NCI-H2081 (cell line): ENCODE results near the gene DNA2.
"Not testable (repeated sequence)": the region's sequence is repeated elsewhere in the genome, so short reads cannot be mapped to it uniquely, and the experiment has no call there.

Experiments used
- DNase-seq, 2 experiments: peaks; one replicate each; lab custom pipeline; 2025; lab: John Stamatoyannopoulos, UW

Gene DNA2

DNA sequence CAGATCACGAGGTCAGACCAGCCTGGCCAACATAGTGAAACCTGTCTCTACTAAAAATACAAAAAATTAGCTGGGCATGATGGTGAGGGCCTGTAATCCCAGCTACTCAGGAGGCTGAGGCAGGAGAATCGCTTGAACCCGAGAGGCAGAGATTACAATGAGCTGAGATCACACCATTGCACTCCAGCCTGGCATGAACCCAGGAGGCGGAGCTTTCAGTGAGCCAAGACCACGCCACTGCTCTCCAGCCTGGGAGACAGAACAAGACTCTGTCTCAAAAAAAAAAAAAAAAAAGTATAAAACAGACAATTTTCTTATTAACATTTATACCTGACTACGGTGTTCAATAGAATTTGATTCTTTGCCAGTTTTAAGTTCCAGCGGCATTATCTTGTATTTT lies 22.1 kb downstream of the DNA2 start:
- DNase-seq, result not testable (repeated sequence)

DNA sequence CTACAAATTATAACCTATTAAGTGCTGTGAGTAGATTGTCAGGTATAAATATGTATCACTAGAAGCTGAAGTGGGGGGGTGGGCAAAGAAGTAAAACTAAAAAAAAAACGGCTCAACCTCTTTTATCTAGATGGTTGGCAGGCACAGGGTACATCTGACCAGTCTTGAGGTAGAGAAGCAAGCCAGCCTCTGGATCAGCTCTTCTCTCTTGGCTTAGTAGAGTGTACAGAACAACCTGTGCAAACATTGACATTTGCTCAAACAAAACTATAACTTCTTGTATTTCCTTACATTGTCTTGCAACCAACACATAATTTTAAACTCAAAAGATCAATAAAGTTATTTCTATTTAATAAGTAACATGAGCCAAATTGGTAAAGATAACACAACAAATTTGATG lies 25.6 kb downstream of the DNA2 start:
- no peak for DNase-seq

DNA sequence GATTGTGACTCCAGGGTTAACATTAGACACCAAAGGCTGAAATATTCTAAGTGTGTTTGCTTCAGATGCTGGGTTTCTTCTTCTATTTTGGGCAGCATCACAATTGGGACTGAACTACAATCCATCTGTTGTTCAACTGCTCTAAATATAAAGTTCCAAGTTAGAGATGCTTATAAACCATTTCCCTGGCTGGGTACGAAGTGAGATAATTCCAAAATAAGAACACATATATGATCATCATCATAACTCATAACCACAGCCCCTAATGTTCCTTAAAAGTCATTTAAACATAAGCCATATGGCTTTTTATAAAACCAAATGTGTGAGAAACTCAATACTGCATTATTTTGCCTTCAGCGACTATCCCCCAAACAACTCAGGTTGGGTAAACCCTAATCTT lies 28.8 kb downstream of the DNA2 start:
- no peak for DNase-seq

DNA sequence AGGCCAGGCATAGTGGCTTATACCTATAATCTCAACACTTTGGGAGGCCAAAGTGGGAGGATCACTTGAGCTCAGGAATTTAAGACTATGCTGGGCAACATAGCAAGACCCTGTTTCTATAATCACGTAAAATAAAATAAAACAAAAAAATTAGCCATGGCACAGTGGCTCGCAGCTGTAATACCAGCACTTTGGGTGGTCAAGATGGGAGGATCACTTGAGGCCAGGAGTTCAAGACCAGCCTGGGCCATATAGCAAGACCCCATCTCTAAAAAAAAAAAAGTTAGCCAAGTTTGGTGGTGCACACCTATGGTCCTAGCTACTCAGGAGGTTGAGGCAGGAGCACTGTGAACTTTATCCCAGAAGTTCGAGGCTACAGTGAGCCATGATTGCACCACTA lies 30.9 kb downstream of the DNA2 start:
- no peak for DNase-seq

DNA sequence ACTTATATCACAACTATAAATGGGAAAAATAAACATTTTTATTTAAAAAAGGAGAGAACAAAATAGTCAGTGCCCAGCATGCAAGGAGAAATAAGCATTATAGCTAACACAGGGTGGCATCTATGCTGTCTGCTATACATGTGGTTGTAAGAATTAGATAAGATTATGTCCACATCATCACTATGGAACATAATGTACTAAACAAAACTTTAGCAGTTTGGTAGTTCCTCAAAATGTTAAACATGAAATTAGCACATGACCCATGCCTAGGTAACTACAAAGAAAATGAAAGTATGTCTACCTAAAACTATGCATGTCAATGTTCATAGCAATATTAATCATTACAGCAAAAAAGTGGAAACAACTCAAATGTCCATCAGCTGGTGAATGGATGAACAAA lies 36.0 kb downstream of the DNA2 start:
- DNase-seq, result no peak

DNA sequence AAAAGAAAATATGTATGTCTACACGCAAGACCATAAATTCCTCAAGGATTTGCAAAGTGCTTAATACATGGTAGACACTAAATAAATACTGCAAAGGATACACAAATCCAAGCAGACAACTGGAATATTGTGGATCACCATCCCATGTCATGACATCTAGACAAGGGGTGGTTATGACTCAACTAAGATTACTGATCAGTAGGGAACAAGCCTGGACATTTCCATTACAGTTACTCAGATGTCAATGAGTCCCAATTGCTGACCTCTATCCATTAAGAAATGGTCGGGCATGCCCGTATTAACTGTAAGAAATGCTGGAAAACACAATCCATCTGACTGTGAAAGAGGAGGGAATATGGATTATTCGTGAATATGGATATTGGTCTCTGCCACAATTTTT lies 37.1 kb downstream of the DNA2 start:
- DNase-seq, result no peak

DNA sequence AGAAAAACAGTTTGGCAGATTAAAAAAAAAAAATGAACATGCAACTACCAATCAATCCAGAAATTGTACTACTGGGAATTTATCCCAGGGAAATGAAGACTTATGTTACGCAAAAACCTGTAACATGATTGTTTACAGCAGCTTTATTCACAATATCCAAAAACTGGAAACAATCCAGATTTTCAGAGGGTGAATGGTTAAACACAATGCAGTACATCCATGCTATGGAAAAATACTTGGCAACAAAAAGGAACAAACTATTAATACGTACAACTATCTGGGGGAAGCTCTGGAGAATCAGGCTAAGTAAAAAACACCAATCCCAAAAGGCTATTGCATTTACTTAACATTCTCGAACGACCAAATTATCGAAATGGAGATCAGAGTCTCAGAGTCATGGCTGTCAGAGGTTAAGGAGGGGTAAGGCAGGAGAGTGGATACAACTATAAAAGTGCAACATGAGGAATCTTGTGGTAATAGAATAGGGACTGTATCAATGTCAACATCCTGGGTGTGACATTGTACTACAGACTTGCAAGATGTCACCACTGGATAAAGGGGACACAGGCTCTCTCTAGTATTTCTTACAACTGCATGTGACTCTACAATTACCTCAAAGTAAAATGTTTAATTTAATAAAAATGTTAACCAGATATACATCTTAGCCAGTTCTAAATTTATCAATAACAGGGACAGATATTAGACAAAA lies 43.2 kb downstream of the DNA2 start:
- DNase-seq, result no peak

DNA sequence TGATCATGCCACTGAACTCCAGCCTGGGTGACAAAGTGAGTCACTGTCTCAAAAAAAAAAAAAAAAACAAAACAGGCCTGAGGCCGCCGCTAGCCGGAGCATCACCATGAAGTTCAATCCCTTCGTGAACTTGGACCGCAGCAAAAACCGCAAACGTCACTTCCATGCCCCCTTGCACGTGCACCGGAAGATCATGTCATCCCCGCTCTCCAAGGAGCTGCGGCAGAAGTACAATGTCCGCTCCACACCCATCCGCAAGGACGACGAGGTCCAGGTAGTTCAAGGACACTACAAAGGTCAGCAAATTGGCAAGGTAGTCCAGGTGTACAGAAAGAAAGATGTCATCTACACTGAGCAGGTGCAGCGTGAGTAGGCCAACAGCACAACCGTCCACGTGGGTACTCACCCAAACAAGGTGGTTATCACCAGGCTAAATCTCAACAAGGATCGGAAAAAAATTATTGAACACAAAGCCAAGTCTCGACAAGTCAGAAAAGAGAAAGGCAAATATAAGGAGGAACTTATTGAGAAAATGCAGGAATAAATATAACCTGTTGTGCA lies 47.2 kb downstream of the DNA2 start:
- no peak for DNase-seq

DNA sequence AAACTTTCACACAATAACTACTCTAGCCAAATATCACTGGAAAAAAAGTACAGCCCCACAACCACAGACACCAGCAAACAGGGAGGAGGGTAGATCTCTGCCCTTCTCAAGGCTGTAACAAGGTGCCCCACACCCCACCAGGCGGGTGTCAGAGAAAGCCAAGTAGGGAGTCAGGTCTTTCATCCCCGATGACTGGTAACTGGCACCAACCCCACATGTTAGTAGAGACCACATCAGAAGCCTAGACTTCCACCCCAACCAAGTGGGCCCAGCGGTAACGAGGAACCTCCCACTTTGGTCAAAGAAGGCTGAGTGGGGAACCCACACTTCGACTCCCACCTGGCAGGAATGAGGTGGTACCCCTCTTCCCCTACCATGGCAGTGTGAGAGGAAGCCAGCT lies 48.3 kb downstream of the DNA2 start:
- DNase-seq, result no peak

DNA sequence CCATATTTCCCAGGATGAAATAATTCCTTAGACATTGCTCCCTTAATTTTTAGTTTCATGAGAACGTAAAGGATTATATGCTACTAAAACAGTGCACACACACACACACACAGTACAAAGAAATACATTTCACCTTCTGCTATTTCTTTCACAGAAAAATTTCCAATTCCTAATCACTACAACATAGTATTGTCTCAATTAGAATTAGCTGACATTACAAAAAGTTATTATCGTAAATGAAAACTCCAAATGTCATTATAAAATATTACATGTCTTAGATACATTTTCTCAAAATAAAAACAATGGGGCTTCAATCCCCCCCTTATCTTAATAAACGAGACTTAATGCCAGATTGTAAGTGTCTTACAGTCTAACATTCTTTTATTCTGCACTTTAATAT lies 52.4 kb downstream of the DNA2 start:
- no peak for DNase-seq

DNA sequence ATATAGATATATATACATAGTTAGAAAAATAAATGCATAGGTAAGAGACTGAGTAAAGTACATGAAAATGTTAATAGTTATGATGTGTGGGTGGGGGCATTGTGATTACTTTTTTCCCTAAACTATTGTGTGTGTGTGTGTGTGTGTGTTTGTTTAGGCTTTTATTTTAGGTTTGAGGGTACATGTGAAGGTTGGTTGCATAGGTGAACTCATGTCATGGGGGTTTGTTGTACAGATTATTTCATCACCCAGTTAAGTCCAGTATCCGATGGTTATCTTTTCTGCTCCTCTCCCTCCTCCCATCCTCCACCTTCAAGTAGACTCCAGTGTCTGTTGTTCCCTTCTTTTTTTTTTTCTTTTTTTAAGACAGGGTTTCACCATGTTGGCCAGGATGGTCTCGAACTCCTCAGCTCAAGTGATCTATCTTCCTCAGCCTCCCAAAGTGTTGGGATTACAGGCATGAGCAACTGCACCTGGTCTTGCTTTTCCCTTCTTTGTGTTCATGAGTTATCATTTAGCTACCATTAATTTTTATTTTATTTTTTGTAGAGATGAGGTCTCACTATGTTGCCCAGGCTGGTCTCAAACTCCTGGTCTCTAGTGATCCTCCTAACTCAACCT lies 62.8 kb downstream of the DNA2 start:
- DNase-seq, result no peak

DNA sequence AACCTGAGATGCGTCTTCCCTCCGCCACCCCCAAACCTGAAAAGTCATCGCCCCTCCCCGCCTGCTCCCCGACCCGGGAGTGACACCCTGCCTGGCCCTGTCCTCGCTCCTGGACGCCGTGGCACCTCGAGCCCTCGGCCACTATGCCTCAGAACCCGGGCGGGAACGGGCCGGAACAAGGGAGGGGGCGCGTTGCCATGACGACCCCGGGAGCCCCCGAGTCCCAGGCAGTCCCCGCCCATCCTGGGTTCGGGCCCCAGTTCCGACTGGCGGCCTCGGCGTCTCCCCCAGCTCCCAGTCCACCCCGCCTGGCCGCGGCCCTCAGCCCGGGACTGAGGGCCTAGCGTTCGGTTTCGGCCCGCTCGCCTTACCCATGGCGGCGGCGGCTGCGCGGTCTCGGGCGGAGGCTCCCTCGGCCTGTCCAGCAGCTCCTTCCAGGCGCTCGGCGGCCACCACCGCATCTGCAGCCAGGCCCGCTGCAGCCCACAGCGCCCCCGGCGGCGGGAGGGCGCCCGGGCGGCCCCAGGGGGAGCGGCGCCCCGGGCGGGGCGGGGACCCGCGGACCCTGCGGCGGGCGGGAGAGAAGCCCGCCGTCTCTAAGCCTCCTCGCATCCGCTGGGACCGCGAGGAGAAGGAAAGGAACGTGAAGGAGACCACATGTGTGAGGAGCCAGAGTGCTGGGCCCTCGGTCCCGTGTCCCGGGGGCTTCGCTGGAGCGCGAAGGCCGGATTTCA lies 64.8 kb downstream of the DNA2 start, which contains the start of gene RUFY2:
RUFY2 (minus strand) TSS at position 463 of the 734 bp plus-strand sequence; CDS start at position 375, 88 bp downstream.
- peak; percentile 52 to 68 for DNase-seq

DNA sequence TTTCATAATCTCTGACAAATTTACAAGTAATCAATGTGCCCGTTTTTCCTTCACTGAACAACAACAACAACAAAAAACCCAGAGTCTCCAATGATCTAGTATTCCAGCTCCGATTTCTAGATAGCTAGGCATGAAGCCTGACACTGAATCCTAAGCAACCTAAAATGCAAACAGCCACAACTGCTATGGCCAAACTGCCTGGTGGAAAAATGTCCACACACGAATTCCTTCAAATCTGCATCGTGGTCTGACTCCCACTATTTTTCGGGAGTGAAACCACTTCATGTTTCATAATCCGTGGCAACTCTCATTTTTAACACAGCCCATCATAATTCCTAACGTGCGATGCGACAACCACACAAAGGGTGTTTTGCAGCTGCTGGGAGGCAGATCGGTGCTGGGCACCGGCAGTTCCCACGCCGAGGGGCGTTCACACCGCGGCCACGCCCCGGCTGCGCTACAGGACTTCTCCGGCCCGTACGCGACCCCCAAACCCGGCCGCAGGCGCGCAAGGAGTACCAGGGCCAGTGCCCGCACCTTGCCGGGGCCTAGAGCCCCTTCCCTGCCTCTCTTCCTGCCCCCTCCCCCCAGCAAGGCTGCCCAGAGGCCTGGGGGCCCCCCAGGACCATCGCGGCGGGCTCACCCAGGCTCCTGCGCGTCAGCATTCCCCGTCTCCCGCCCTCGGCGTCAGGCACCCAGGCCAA lies 65.5 kb downstream of the DNA2 start:
- peak; percentile 6 to 48 for DNase-seq

DNA sequence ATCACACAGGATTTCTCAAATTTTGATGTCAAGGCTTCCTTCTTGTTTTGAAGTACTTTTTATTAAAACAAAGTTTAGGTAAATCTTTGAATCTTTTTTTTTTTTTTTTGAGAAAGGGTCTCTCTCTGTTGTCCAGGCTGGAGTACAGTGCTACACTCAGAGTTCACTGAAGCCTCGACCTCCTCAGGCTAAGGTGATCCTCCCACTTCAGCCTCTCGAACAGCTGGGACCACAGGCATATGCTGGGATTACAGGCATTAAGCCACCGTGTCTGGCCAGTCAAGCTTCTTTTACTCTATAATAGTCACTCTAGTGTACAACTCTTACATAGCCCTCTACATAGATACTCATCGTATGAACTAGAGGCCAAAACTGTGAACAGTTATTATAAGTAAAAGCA lies 68.1 kb downstream of the DNA2 start:
- no peak for DNase-seq

DNA sequence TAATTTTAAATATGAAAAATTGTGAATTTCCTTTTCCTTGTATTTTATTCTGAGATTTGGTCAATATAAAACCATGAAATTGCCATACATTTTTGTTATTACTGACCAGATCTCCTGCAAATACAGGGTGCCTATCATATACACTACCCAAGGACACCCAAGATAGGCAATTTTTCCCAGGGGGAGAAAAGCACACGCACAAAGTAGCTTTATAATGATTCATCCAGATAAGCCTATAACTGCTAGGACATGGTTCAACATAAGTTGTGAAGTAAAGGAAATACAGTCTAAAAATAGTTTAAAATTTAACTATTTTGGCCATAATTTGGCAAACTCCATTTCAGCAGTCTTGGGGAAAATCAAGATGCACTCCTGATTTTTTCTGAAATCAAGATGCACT lies 69.5 kb downstream of the DNA2 start:
- DNase-seq, result no peak

DNA sequence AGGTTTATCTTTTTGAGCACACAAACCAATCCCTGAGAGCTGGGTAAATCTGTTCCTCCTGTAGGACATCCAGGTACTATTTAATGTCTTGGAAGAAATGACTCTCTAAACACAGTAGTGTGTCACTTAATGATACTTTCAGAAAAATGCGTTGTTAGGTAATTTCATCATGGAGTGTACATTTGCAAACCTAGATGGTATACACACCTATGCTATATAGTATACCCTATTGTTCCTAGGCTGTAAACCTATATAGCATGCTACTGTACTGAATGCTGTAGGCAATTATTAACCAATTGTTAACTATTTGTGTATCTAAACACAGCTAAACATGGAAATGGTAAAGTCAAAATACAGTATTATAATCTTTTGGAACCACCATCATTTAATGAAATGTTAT lies 74.8 kb downstream of the DNA2 start:
- no peak for DNase-seq

DNA sequence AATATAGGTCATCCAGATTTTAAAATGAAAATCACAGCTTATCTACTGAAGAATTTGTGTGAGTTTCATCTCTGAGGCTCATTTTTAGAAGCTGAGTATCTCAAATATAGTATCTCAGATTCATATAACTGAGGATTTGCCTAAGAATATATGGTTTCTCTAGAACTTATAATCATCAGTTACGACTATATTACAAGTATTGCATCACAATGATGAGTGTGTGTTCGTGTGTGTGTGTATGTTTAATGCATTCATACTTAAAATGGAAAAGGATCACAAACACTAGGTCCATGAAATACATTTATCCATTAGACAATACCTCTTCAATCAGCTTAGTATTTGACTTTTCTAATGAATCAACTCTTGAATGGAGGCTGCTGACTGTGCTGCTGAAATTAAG lies 86.0 kb downstream of the DNA2 start:
- no peak for DNase-seq

DNA sequence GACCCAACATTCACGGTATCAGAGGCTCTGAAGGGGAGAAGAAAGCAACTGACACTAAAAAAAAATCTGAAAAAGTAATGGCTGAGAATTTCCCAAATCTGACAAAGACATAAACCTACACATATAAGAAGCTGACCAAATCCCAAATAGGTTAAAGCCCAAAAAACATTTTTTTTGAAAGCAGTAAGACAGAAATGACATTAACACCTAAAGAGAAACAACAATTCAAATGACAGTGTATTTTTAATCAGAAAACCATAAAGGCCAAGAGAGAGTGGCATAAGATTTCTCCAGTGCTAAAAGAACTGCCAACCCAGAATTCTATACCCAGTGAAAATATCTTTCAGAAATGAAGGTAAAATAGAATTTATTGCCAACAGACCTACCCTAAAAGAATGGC lies 100.2 kb downstream of the DNA2 start:
- no peak for DNase-seq

DNA sequence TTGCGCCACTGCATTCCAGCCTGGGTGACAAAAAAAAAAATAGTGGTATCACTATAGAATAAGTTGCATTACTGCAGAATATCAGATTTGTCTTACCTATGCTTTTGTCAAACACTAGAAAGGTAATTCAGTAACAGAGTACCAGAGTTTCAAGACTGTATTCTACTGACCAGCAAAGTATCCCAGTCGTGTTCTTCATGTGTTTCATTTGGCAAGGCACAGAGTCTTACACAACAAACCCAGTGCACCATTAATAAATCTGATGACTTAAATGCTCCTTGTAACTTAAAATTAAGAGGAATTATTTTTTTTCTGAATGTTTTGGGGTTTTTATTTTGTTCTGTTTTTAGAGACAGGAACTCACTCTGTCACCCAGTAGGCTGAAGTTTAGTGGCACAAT lies 104.7 kb downstream of the DNA2 start:
- DNase-seq, result no peak

DNA sequence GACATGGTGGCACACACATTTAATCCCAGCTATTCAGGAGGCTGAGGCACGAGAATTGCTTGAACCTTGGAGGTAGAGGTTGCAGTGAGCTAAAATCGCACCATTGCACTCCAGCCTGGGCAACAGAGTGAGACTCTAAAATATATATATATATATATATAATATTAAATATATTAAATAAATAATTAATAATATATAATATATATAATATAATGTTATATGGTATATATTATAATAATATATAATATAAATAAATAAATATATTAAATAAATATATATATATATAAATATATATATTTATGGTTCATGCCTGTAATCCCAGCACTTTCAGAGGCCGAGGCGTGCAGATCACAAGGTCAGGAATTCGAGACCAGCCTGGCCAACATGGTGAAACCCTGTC lies 105.2 kb downstream of the DNA2 start:
- no peak for DNase-seq

DNA sequence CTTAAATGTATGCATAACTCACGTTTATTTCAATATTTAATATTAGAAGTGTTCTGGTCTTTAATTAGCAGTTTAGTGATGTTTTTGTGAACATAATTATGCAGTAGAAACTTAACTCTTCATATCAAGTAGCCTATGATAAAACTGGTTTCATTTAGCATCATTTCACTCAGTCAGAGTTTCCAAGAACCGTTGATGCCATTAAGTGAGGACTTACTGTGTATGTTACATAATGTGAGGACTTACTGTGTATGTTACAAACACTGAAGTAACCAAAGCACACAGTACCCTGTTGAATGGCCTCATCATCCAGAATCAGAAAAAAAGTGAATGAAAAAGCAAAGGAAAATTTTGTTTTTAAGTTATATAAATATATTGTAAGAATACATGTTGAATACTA lies 106.2 kb downstream of the DNA2 start:
- no peak for DNase-seq
